ENCODE data around the gene MARK1.

Gene MARK1

DNA sequence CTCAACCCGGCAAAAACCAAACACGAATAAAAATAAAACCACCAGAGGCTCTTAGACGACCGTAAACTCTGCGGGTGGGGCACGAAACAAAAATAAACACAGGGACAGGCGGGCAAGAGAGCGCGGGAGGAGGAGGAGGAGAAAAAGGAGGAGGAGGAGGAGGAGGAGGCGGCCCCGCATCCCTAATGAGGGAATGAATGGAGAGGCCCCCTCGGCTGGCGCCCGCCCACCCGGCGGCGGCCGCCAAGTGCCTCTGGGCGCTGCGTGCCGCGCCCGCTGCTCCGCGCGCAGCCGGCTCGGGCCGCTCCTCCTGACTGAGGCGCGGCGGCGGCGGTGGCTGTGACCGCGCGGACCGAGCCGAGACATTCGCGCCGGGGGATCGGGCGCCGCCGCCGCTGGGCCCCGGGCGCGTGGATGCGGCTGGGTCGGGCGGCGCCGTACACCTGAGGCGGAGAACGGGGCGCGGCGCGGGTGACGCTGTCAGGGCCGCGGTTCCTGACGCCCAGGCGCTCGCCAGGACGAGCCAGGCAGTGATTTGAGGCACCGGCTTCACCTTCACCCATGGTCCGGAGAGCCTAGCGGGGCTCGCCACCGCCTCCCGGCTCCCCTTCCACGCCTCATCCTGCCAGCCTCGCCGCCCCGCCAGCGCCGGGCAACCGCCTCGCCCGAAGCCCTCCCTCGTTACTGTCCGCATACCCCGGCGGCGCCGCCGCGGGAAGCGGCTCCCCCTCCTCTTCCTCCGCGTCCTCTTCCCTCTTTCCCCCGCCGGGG is at the start of gene MARK1:
TSS of gene MARK1 (plus strand) at position 229 of the 771 bp plus-strand sequence. CDS start 687 bp downstream, outside the sequence.
- DNase-seq (ENCODE audit: low read depth), result peak; percentile 54

DNA sequence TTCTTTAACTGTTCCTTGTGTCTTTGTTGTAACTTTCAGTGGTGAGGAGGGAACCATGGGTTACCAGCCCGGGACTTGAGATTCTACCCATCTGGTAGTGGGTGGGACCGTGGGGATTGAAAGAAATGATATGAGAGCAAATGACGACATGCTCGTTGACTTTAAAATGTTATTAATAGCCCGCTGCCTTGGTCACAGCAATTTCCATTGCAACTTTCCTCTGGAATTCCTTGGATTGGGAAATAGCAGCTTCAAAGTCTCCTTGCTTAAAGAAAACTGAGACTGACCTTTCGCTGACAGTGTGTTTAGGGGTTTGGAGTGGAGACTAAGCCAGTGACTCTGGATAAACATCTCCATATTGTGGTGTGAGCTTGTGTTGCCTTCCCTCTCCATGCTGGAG is 44.2 kb upstream of the MARK1 start:
- DNase-seq (ENCODE audit: low read depth), result peak; percentile 57

DNA sequence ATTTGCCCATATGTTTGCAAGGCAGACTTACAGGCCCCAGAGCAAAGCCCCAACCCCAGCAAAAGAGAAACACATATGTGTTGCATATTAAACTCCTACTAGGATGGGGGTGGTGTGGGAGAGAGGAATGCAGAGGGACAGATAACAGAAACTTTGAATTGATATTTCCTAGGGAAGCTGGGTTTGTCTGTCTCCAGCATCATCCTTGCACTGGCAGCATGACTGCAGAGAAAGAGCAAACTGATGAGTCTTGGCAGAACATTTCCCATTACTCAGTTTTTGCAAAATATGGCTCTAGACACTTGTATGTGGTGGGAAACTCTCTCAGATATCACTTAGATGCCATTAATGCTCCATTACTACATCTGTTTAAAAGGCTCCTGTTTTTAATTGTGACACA is 43.8 kb upstream of the MARK1 start:
- DNase-seq (ENCODE audit: low read depth), result peak; percentile 1

DNA sequence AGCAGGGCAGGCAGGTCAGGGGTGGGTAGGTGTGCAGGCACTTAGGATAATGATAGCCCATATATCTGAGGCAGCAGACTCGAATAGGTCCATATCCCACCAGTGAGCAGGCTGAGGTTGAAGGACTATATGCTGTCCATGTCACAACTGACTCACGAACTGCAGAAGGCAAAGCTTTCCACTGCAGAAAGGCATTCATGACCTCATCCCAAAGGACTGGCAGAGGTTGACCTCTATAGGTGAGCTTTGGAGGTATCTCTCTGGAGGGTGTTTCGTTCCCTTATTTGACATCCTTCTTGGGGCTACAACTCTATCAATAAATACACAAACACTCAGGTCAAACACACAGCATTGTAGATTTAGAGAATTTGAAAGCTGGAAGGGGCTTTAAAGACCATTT is 42.8 kb upstream of the MARK1 start:
- no peak for DNase-seq (ENCODE audit: low read depth)

DNA sequence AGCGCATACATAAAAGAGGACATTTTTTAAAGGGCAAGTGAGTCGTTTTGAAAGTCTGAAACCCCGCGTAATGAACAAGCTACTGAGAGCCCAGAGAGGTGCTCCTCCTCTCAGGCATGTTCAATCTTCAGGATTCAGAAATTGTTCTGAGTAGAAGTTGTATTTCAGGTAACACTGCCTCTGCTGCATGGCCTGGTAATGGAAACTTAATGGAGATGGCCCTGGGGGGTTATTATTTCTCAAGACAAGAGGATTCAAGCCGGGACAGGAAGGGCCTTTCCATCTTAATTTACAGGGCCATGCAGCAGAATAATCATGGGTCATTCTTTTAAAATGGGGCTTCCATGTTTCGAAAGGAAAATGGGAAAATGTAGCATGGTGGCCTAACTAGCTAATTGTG is 42.1 kb upstream of the MARK1 start:
- no peak for DNase-seq (ENCODE audit: low read depth)

DNA sequence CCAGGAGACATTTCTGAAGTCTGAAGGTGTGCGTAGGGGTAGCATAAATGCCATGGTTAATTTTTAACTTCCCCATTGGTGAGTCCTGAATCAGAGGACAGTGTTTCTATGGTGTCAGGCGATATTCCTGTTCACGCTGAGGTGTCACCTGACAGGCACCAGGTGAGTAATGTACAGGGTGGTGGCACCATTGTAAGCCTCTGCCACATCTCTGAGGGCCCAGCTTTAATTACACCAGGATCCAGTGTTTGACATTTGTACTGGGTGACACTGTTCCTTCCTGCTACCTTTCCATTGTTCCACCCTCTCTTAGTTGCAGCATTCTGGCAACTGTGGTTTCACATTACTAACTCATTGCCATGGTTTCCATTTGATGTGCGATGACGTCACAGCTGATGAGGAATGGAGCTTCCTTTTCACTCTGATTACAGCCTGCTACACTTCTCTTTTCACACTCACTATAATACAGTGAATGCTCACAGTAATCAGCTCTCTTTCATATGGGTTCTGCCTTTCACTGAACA is 40.6 kb upstream of the MARK1 start:
- DNase-seq (ENCODE audit: low read depth), result peak; percentile 43

DNA sequence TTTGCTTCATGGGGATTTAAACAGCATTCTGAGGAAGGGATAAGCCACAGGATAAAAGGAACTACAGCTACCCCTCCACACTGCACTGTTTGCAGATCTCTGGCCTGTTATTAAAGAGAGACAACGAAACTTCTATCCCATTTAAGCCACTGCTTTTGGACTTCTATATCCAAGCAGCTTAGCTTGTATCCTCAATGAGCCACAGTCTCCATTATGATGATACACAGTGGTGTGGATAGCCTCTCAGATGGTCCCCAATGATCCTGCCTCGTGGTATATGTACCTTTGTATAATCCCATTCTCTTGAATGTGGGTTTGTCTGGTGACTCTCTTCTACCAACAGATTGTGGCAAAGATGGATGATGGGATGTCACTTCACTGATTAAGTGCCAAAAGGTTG is 36.0 kb upstream of the MARK1 start:
- DNase-seq (ENCODE audit: low read depth), result no peak

DNA sequence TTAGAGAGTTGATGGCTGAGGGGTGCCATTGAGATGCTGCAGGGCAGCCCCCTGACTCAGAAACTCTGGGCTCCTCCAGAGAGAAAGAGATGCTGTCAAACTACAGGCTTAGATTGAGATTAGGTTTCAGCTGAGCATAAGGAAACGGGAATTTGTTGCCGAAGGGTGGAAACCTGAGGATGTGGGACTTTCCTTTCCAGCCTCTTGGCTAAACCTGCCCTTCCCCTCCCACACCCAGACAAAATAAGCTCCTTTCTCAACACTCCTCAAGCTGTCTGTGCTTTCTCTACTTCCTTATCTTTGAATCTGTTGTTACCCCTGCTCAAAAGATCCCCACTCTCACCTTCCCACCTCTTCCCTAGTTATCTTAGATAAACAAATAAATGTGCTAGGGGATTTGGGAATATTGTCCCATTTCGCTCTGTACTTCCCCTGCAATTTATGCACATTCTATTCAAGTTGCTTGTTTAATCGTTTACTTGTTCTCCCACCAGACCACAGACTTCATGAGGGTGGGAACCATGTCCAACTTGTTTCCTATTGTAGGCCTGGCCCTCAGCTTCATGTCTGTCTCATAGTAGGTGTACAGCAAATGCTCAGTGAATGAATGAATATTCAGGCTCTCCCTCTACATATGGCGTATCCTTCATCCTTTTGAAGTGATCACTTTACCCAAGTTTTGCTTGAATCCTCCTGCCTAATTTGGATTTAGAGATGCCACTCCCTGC is 30.6 kb upstream of the MARK1 start:
- DNase-seq (ENCODE audit: low read depth), result no peak

DNA sequence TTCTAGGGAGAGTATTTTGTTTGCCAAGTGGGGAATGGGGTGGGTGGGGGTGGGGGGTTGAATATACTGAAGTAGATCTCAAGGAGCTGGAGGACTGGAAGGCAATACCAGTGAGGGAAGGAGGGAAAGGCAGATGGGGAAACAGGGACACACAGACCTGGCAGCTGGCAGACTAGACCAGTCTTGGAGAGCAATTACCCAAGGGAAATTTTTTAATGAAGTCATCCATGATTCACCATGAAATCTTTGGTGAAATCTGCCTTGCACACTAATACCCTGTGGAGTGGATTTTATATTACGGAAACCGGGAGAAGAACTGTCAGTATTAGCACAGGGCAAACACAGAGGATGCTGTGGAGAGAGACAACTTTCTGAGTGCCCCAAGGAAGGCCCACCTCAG is 29.7 kb upstream of the MARK1 start:
- DNase-seq (ENCODE audit: low read depth), result peak; percentile 31

DNA sequence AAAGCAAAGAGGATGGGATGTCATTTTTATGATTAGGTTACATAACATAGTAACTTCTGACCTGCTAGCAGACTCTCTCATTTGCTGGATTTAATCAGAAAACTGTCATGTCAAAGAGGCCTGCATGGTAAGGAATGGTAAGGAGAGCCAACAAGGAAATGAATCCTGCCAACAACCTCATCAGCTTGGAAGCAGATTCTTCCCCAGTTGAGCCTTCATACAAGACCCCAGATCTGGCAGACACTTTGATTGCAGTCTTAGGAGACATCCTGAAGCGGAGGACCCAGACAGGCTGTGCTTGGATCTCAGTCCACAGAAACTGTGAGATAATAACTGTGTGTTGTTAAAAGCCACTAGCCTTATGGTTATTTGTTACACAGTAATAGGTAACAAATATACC is 27.6 kb upstream of the MARK1 start:
- DNase-seq (ENCODE audit: low read depth), result no peak

DNA sequence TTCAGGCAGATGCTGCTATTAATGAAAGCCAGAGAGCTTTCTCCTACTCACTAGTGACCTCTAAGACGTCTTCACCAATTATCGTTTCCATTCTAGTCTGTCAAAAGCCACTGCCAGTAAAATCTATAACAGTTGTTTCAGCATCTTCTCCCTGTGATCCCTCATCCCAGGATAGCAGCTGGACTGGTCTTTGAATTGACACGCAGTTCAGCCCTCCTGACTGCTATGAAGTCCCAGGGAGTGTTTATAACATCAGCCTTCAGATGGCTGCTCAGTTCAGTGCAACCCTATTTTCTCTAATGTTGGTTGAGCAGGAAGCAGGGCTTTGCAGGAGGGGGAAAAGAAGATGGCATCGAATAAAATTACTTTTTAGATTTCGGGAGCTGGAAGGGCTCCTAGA is 23.6 kb upstream of the MARK1 start:
- DNase-seq (ENCODE audit: low read depth), result no peak

DNA sequence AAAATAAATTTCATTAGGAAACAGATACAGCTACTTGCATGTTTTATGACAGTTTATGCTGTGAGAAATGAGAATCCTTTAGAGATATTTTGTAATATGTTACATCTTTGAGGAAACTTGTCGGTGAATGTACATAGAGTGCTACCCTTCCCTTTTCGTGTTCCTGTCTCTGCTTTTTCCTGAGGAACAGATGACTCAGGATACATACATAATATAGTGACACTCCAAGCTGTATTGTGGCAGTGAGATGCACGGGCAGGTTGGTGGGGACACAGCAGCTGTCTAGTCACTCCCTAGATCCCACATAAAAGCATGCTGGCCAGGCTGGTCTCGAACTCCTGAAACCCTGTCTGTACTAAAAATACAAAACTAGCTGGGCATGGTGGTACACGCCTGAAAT is 20.9 kb upstream of the MARK1 start:
- DNase-seq (ENCODE audit: low read depth), result no peak

DNA sequence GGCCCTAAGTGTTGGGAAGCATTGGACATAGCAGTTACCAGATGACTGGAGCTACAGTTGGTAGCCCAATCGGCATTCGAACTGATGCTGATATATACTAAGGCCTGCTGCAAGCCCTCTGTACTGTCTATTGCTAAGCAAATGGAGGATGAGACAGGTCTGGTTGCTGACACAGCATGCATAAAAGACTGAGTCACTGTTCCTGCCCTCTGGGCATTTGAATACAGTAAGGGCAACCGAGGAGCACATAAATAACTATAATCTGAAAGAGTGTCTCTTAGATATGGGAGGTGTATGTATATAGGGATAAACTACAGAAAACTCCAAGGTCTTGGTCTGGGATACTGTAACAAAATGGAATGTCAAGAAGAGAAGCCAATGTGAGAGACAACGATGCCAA is 16.8 kb upstream of the MARK1 start:
- peak; percentile 45 for DNase-seq (ENCODE audit: low read depth)

DNA sequence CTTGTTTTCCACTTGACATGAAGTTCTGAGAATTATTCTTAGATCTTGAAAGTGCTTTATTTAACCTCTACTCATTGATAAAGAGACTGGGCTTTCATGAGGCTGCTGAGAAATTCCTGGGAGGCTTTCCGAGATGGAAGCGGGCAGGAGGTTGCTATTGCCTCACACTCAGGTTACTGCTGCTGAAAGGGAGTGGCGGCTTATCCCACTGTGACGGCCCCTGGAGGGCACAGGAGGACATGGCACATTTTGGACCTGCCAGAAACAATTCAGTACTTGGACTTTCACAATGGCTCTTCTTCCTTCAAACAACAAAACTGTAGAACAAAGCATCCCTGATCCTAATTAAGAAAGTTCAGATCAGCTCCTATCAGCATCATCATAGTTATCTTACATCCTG is 16.2 kb upstream of the MARK1 start:
- DNase-seq (ENCODE audit: low read depth), result no peak

DNA sequence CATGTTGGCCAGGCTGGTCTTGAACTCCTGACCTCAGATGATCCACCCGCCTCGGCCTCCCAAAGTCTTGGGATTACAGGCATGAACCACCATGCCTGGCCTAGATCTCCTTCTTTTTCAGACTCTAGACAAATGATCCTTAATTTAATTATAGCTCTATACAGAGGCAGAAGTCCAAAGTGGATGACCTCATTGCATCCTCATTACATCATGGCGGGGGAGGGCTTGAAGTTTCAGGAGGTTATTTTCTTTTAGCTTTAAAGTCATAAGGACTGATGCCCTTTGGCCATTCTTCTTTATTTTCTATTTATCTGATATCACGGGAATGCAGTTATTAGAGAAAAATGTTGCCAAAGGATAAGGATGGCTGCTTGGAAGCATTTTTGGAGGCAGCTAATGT is 14.1 kb upstream of the MARK1 start:
- DNase-seq (ENCODE audit: low read depth), result no peak

DNA sequence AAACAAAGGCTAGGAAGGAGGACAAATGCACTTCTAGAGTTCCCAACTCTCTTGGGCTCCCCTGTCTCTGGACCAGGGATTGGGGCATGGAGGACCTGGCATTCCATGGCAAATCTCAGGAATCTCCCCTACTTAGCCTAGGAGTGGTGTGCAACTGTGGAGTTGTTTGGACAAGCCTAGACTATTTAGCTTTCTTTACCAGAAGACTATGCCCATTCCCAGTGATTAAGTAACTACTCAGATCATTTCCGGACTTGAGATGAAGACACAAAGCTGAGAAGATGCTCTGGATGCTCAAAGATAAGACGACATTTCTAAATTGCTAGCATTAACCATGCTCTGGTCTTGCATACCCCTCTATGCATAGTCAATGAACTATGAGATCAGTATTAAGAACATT is 13.7 kb upstream of the MARK1 start:
- no peak for DNase-seq (ENCODE audit: low read depth)

DNA sequence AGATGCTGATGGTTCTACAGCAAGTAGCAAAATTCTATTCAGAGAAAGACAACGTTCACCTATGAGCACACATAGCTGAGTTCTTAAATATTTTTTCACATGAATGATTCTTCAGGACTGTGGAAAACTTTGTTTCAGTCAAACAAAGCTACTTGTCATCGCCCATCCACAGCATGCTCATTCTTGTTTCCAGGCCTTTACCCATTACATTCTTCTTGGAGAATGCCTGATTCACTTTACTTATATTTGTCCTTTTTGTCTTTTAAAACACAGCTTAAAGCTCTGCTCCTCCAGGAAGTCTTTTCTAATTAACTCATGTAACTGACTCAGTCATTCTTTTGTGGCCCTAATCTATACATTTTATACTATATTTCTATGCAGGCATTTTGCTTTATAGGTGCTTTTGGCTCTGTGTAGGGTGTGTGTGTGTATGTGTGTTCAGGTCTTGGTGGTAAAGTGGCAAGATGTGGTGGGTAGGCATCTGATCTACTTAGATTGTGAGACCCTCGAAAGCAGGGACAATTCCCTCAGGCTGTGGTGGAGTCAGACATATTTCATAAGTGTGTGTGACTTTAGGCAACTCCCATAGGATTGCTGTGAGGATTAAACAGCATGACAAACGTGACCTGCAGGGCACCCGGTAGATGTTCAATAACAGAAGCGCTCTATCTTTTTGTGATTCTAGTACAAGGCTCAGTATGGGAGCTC is 11.8 kb upstream of the MARK1 start:
- DNase-seq (ENCODE audit: low read depth), result no peak

DNA sequence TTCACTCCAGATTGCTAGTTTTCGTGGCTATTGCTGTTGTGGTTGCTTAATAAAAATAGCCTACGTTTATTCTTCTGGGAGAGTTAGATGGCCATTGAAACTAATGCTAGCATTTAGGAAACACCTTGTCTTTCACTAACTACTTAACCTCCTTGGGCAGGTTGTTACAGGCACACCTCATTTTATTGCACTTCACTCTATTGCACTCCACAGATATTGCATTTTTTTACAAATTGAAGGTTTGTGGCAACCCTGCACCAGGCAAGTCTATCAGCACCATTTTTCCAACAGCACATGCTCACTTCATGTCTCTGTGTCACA is 11.3 kb upstream of the MARK1 start:
- no peak for DNase-seq (ENCODE audit: low read depth)

DNA sequence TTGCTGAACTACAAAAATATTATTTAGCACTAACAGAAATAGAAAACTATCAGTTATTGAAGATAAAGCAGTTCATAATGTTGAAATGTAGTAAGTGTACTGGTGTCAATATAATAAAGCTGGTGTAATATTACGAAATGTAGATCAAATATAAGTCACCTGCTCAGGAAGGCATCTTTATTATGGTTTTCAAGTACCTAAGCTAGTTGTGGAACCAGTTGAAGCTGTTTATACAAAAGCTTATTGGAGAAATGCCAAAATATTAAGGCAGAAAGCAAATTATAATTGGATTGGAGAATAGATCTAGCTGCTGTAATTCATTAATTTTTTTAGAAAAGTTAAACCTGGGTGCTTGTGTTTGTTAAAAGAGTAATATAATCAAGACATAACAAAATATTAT is 6.2 kb upstream of the MARK1 start:
- DNase-seq (ENCODE audit: low read depth), result no peak

DNA sequence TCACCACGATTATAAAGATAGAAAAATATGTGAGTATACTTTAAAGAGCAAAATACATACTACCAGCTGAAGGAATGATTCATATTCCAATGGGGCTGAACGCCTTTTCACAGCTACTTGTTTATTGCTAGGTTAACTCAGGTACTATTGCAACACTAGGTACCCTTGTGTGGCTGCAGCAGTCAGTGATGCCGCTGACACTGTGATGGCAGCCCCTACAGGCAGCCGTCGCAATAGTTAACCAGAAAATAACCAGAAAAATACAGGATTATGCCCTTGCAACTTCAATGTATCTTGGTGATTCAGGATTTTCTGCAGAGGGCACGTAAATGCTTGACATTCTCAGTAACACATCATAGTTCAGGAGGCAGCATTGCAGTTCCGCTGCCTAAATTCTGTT is 1.6 kb upstream of the MARK1 start:
- DNase-seq (ENCODE audit: low read depth), result no peak

DNA sequence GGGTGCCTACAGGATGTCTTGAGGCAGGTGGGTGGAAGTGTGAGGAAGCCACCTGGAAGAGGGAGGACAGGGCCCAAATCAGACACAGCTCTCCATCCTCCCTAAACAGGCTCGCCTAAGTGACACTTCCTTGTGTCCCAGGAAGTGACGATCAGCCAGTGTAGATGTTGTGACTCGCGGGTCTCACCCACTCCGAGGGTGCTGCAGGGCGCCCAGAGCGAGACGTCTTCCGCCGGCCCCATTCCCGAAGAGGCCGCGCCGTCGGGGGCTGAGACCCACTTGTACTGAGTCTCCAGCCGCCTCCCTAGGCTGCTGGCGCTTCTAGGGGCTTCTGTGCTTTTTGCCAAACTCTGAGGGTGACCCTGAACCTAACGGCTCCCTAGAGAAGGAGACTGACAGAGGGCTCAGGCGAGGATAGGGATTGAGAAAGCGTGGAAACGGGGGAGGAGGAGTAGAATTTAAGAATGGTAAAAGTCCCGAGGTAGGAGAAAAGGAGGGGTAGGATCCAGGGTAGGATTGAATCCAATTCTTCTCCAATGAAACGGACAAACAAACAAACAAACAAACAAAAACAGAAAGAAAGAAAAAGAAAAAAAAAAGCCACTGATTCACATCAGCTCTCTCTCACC is 543 bp upstream of the MARK1 start:
- peak; percentile 18 for DNase-seq (ENCODE audit: low read depth)

DNA sequence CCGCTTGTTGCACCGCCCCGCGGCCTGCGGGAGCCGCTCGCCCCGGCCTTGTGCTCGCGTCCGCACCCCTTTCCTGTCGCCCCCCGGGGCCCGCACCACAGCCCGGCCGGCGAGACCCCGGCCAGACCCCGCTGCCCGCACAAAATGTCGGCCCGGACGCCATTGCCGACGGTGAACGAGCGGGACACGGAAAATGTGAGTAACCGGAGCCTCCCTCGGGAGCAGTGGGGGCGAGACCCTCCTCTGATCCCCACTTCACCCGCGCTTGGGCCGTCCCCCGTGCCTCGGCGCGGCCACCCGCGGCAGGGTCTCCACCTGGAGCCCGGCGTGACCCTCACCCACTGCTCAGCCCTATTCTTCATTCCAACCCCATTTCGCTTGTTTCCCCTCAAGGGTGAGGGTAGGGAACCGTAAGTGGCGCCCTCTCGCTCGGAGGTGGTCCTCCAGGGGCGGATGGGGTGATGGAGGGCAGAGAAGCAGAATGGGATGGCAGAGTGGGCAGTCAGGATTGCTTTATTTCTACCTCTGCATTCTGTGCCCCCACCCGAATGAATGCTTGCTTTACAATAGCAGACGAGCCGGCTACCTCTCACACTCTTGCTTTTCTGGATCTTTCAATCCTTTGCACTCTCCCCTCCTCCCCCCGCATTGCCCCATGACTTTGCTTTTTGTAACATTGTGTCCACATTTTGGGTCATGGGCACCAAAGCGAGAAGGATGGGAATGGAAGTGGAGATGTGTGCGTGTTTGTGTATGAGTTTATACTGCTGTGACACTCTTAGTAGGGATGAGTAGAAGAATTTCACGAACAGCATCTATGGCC is 954 bp downstream of the MARK1 start:
- no peak for DNase-seq (ENCODE audit: low read depth)

Data from EH (cell line).